Fibroblast of upper back skin (primary cell): Measurements from ENCODE around the gene PDE8B.

Experiments
- DNase-seq: peaks from one replicate; pipeline ENCODE4 v3.0.0-alpha.2; 2013

The PDE8B gene, protein sequence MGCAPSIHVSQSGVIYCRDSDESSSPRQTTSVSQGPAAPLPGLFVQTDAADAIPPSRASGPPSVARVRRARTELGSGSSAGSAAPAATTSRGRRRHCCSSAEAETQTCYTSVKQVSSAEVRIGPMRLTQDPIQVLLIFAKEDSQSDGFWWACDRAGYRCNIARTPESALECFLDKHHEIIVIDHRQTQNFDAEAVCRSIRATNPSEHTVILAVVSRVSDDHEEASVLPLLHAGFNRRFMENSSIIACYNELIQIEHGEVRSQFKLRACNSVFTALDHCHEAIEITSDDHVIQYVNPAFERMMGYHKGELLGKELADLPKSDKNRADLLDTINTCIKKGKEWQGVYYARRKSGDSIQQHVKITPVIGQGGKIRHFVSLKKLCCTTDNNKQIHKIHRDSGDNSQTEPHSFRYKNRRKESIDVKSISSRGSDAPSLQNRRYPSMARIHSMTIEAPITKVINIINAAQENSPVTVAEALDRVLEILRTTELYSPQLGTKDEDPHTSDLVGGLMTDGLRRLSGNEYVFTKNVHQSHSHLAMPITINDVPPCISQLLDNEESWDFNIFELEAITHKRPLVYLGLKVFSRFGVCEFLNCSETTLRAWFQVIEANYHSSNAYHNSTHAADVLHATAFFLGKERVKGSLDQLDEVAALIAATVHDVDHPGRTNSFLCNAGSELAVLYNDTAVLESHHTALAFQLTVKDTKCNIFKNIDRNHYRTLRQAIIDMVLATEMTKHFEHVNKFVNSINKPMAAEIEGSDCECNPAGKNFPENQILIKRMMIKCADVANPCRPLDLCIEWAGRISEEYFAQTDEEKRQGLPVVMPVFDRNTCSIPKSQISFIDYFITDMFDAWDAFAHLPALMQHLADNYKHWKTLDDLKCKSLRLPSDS

DNA sequence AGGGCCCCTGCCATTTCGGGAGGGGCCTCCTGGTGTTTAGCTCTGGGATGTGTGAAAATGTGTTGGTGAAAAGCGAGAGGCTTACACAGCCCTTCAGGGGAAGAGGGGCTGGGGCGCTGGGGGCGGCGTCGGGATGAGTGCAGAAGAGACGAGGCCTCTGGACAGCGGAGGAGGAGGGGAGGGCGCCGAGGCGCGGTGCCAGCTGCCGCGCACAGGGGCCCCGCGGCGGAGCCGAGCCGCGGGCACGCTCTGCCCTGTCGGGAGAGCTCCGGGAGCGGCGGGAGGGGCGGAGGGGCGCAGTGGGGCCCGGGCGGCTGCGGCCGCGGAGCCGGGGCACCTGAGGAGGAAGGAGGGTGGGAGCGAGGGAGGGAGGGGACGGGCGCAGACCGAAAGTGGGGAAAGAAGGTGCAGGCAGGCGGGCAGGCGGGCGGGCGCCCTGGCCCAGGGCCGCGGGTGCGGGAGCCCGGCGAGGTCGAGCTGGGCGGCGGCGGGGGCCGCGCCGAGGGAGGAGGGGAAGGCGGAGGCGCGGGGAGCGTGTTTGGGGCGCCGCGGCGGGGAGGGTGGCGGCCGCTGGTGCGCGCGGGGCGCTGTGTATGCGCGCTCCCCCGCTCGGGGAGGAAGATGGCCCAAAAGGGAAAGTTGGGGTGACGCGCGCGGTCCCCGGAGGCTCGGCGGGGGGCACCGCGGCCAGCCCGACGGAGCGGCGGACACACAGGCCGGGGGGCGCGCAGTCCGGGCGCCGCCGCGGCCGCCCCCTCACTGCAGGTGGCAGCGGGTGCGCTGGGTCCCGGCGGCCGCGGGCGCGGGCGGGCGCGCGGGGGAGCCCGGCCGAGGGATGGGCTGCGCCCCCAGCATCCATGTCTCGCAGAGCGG is at the start of gene PDE8B:
PDE8B (plus strand) TSS at position 590 of the 873 bp plus-strand sequence; CDS start at position 836, 246 bp downstream.
- DNase-seq = no peak

DNA sequence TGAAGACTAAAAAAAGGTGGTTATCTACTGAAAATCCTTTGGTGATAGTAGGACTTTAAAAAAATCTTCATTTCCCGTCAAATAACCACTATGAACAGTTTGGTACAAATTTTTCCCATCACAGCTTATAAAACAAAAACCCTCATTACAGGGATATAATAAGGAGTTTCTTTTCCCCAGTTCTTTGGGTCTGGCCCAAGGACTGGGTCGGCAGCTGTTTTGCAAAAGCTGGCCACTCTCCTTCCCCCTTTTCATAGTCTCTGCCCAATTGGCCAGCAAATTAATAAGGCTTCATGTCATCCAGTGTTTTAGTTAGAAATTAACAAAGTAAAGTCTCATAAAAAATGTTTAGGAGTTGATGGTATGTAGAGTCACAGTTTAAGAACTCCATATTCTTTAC is 47.0 kb upstream of the PDE8B start:
- DNase-seq = no peak

DNA sequence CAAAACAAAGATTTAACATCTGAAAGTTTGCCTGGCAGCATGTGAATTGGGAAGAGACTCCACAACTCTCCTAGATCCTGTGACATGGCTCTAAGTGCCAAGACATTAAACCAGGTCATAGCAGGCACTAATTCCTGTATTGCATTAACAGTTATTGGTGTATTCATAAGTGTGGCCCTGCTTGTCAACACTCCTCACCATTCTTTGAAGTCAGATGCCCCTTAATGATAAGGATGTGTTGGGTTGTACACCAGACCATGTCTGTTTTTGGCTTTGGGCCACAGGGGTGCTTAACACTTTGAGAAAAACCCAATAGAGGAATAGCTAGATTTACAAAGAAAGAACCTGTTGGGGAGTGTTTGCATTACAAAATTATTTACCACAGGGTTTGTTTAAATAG is 43.4 kb upstream of the PDE8B start:
- DNase-seq = no peak

DNA sequence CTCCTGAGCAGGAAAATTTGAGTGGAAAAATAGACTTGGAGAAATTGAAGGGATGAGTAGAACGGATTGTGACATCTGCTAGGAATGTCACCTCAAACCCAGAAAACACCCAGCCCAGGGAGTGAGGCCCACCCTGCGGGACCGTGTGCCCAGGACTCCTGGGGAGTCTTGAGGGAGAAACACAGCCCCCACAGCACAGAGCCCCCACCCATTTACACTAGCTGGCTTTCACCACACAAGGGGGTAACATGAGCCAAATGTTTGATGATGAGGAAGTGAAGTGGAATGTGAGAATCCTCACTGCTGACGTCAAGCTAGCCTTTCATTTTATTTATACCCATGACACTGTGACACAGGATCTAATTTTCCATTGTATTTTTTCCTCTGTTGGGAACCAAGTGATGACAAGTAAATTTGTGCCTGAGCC is 42.8 kb upstream of the PDE8B start:
- DNase-seq = peak; percentile 91

DNA sequence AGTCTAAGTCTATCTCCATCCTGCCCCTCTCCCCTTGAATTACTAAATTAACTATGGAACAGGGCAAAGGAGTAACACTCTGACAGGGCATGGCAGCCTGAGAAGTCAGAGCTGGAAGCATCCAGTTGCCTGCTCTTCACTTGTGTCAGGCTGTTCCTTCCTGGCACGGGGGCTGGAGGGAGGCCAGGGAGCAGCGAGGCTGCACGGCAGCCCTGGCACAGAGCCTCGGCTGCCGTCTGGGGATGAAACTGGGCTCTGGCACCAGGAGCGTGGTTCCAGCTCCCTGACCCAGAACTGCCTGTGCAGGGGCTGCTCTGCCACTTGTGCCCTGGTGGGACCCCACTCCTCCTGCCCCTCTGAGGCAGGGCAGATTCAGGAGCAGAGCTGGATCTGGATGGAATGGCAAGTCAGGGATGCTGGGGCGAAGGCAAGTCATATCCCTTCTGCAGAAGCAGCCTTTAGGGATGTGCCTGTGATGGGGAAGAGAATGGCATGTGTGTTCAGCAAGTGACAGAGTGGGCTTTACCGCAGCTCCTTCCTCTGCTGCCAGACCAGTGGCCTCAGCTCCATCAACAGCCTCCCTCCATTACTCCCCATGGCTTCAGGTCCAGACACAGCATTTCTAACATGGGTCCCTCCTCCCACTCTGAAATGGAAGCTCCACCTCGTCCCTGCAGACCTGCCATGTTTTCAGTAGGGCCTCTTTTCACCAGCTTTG is 42.2 kb upstream of the PDE8B start:
- DNase-seq = no peak

DNA sequence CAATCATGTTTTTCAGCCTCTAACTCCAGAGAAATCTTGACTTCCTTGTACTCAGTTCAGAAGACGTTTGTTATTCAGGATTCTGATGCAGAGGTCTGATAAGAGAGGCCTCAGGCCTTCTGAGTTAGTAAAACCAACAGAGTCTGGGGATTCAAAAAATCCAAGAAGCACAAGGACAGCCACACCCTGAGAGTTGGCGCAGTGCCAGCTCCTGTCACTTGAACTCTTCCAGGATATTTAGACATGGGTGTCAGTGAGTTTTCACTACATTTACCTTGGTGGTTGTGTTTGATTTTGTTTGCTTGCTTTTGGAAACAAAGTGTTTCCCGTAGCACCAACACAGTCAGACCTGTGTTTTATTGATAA is 41.6 kb upstream of the PDE8B start:
- DNase-seq = no peak

DNA sequence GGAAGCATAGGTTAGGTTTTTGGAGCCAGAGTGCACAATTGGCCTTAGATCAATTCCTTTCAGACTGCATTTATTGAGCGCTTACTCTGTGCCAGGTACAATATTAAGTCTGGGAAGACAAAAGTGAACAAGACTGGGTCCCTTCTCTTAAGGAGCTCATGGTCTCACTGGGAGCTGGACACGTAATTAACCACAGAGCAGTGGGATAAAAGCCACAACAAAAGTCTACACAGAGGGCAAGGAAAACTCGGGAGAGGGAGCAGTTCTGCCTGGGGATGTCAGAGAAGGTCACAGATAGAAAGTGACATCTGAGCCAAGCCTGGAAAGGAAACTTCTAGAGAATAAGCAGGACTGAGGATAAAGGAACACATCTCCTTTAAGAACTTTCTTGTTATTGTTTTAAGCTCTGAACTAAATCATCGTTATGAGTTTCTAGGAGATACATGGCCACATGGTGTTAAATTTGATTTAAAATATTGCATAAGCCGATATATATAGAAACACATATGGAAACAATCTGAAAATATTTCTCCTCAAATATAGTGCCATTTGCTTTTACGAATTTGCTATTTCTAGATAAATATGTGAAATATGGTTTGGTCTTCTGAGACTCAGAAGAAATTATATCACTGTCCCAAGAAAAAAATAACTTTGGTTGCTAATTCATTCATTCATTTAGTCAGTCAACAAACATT is 40.1 kb upstream of the PDE8B start:
- peak; percentile 34 for DNase-seq

DNA sequence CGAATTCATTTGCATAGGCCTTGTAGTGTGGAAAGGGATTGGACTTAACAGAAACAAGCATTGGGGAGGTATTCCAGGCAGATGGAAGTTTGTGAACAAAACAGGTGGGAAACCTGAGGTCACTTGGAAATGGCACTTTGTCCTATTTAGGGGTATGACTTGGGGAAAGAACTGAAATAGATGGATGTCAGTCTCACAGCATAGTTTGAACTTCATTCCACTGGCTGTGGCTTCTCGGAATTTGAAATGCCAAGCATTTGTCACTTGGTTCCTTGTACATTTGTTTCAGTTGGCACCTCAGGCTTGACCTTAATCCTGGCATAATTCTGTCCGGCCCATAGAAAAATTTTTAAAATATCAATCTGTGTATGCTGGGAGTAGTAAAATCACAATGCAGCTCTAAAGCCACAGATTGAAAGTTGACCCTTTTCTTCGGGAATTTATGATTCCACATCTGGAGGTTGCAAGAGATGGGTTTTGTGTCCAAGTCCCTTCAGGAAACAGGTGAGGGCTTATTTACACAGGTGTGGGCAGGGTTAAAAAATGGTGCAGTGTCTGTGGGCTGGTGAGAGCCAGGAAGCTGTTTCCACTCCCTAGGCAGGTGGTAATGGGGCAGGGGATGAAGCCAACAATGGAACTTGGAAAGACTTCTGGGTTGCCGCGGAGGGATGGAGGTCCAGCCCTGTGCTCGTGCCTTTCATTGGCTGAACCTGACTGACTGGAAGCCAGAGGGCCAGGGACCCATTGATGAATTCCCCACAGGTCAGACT is 39.2 kb upstream of the PDE8B start:
- no peak for DNase-seq

DNA sequence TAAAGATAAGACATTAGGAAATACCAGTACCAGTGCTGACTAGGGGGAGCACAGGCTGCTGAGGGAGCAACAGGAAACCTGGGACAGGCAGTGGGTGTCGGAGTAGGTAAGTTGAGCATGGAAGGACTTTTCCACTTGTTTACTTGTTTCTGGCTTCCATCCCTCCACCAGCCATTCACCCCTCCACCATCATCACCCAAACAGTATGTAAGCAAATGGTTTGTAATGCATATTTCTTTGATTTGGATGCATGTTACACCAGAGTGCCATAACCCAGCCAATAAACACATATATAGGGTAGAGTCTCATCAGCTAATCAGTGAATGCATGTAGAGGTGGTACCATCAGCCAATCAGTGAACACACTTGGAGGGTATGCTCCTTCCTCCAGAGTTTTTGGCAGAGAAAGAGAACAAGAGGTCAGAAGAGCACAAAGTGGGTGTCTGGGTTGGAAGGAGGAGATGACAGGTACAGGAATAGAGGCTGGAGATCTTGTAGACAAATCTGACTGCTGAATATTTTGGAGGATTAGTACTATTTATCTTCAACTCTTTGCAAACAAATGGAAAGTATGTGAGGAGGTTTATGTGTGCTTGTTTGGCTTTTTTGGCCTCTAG is 37.7 kb upstream of the PDE8B start:
- no peak for DNase-seq

DNA sequence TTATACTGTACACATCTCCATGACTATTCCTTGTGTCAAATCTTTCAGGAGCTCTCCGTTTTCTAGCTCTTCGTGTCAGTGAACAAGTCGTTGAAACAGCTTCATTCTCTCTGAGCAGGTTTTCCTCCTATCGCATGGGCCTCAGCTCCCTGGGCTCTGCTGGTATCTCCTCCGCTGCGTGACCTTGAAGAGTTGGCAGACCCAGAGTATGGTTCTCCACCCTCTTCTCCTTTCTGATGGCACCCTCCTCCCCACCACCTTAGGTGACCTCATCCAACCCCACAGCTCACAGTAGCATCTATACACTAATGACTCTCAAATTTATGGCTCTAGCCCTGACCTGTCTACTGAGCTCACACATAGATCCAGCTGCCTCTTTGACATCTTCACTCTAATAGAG is 36.0 kb upstream of the PDE8B start:
- no peak for DNase-seq

DNA sequence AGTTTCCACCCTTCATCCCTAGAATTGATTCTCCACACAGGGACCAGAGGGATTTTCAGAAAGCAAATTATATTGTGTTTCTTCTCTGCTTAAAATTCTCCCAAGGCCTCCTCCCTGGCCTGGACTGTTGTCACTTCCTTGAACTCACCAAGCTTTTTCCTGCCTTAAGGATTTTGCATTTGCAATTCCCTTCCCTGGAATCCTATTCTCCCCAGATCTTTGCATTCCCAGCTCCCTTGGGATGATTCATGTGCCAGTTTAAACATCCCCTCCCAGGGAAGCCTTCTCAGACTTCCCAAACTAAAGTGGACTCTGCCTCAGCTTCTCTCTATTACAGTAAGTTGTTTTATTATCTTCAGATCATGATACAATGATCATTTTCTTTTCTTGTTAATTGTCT is 35.2 kb upstream of the PDE8B start:
- DNase-seq = no peak

DNA sequence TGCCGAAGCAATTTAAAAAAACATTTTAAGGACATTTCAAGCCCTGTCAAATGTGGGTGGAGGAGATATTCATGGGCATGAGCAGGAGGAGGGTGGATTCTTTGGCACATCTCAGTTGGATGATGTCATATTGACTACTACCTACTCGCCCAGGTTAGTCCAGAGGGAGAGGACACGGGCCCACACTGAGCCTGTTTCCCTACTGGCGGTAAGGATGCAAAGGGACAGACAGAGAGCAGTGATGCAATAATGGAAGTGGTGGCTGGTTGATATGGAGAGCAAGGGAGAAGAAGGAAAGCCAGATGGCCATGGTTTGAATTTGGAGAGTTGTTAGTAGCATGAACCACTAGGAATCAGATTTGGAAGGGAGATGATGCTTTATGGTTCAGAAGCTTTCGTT is 34.1 kb upstream of the PDE8B start:
- no peak for DNase-seq

DNA sequence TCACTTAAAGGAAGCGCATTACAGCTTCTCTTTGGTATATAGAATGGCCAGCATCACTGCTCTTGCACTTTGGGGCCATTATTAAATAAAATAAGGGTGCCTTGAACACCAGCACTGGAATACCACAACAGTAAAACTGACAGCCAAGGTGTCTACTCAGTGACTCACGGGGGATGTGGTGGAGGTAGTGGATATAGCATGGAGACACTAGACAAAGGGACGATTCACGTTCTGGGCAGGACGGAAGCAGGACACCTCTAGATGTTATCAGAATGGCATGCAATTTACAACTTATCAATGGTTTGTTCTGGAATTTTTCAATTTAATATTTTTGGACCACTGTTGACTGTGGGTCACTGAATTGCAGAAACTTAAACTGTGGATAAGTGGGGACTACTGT is 32.9 kb upstream of the PDE8B start:
- no peak for DNase-seq

DNA sequence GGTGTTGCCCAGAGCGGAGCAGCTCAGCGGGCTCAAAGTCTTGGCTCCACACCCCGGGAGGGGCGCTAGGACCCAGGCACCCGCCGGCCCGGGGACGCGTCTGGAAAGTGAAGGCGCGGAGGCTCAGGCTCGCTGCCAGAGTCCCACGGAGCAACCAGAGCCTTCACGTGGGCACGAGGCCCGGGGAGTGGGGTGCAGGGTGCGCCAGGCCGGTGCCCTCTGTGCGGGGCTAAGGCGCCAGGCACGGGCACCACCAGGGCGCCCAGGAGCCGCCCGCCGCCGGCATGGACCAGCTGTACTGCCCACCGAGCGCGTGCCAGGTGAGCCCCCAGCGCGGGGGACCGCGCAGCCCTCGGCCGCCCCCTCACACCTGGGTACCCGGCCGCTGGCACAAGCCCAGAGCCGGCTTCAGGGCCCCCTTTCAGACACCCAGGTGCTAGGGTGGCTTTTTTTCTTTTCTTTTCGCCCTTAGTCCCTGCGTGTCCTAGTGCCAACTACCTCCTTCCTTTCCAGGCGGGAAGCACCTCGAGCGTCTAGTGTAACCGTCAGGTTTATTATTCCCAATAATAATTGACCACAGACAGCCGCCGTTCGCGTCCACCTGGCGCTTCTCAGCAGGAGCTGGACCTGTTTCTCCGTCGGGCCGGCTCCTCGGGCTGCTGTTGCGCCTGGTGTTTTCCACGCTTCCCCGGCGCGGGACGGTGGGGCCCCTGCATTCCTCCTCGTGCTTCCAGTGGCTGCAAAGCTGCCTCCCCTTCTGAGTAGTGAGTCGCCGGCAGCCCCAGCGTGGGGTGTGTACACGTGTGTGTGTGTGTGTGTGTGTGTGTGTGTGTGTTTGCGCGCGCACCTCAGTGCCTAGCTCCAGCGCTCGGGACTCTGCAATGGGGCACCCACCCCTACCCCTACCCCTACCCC is 30.1 kb upstream of the PDE8B start:
- DNase-seq = peak; percentile 11

DNA sequence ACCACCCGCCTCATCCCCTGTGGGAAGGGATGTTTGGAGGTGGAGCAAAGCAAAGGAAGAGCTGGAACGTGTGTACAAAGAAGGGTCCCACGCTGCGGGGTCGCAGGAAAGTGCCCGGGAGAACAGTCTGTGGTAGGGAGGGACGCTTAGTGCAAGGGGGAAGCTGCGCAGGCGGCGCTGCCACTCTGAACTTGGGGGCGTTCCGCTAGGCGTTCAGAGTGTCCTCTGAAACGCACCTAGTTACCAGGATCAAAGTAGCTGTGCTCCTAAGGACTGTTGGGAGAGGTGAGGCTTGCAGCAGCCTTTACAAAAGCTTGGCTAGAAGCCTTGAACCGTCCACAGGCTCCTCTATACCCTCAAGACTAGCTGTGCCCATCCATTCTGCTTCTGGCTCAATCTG is 29.3 kb upstream of the PDE8B start:
- no peak for DNase-seq

DNA sequence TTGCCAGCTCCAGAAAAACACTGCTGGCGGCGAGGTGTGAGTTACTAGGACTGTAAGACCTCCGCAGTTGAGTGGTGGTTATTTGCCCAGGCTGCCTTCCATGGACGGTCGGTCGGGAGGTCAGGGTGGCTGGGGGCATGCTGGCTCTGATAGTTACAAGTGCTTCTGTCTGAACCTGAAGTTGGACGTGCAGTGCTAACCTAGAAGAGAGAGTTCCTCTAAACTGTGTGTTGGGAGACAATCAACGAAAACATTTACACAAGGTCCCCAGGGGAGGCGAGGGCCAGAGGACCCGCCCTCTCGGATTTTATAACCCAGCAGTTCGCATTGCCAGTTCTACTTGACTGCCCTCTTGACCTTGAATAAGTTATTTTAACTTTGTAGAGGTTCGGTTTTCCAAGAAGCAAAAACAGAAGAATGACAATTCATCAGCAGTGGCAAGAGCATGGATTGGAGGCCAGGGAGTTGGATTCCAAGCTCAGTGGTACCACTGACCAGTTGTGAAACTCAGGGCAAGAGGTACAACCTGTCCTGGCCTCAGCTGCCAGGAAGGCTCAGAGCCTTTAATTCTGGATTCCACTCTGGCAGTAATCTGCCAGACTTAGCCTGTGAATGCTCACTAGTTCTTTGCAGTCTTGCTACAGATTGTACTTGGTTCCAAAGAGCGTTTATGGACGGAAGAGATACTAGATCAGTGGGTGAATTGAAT is 28.7 kb upstream of the PDE8B start:
- DNase-seq = no peak

DNA sequence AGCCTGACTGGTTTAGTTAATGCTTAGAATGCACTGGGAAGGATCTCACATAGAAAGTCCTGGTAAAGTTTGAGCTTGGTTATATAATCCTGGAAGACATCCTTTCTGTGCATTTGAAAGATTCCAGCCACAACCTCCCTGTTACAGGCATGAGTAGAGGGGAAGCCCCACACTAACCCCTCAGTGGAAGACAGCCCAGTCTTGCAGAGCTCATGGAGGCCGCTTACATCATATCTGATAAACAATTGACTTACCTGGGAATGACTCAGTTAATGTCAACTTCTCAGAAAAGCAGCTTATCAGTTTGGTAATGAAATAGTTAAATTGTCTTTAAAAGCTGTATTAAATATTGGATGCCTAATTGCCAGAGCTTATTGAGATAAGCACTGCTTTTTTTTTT is 28.1 kb upstream of the PDE8B start:
- DNase-seq = no peak

DNA sequence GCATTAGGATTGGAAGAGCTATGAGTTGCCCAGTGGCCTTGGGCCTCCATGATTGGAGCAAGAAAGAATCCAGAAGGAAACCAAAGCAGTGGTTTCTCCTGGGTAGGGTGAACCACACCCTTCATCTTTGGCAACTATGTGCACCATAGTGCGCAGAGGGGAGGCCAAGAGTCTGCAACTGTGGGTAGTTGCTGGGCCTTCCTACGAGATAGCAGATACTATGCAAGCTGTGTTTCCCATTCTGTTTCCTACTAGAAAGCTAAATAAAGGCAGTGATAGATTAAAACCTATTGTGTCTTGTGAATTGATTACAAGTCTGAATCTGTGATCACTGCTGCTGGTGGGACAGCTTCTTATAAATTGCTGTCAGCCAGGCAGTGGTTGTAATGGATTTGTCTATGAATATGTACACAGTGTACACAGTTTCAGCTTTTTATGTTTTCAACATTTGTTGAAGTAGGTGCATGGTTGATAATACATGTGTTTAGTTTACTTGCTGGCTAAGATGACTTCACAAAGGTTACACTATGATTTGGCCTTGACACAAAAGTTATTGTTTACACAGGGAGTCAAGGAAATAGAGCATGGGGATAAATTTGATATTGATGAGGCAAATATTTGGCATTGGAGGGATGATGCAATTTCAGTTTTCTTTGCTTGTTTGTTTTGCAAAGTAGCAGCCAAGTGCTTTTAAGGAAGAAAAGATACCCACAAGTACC is 23.7 kb upstream of the PDE8B start:
- no peak for DNase-seq
